B cell (primary cell): ENCODE results near the gene ZNF799. TPM values are rescaled to one million over a fixed set of nuclear protein-coding genes. Genes with fewer than 3 reads are reported as not detected.

Source experiments
- ATAC-seq: fragments of 200-7000 bp; cut with Tn5 transposase; one replicate; pipeline ENCODE4 v1.10.0; 2021; ENCODE audit warnings: low read depth, mild to moderate bottlenecking, moderate number of reproducible peaks, moderate library complexity
- CTCF ChIA-PET: fragments of 350-600 bp; sonication (Branson Sonifier 250); formaldehyde crosslinking; loops from one replicate; lab custom pipeline; 2021; ENCODE audit warnings: antibody characterized with exemption, inconsistent platforms; lab: Charles Lee
- POLR2A ChIA-PET: fragments of 350-600 bp; sonication (Branson Sonifier 250); formaldehyde crosslinking; loops from one replicate; lab custom pipeline; 2021; ENCODE audit warnings: antibody characterized with exemption; lab: Charles Lee
- DNase-seq: peaks from one replicate; pipeline ENCODE4 v3.0.0; 2013
- H2AFZ ChIP-seq: 2 replicates; pipeline ENCODE4 v1.6.1; 2012; ENCODE audit warnings: mild to moderate bottlenecking, low read depth, low read length; ENCODE audit not compliant: insufficient read depth, poor library complexity, severe bottlenecking
- H3K27ac ChIP-seq, 2 donors: 1 replicate in 1 of 2; 2 replicates in 1 of 2; pipeline ENCODE4 v1.5.1; 2012 to 2013; ENCODE audit warnings: low read length in 2 of 2, mild to moderate bottlenecking in 2 of 2, moderate library complexity in 1 of 2
- H3K27me3 ChIP-seq, 4 experiments: fragments of 200-600 bp in 1 of 4; sonication (generic) in 1 of 4; replicated peaks in 1 of 4; 1 replicate in 2 of 4; 2 replicates in 2 of 4; pipeline versions ENCODE4 v1.6.1 to v1.7.0; 2013 to 2016; ENCODE audit warnings: low read length in 3 of 4, mild to moderate bottlenecking in 2 of 4, mixed read lengths in 1 of 4, moderate library complexity in 1 of 4; ENCODE audit not compliant: insufficient read depth in 4 of 4, control insufficient read depth in 3 of 4; ENCODE audit errors: control extremely low read depth in 1 of 4
- H3K36me3 ChIP-seq, 2 experiments: replicated peaks in 1 of 2; 1 replicate in 1 of 2; 2 replicates in 1 of 2; pipeline versions ENCODE4 v1.6.1 to v1.7.1; 2013; ENCODE audit warnings: low read length in 1 of 2; ENCODE audit not compliant: insufficient read depth in 2 of 2, control insufficient read depth in 1 of 2; ENCODE audit errors: control extremely low read depth in 1 of 2, extremely low read depth in 1 of 2
- H3K4me1 ChIP-seq, 2 donors: fragments of 200-600 bp in 1 of 2; sonication (generic) in 1 of 2; 1 replicate in 1 of 2; 2 replicates in 1 of 2; pipeline versions ENCODE4 v1.5.1 to v1.6.1; 2013 to 2017; ENCODE audit warnings: low read length in 2 of 2; ENCODE audit not compliant: control insufficient read depth in 2 of 2, insufficient read depth in 2 of 2
- H3K4me2 ChIP-seq: replicated peaks from 2 replicates; pipeline ENCODE3; 2012; ENCODE audit warnings: mild to moderate bottlenecking, low read depth, low read length; ENCODE audit not compliant: poor library complexity, severe bottlenecking
- H3K4me3 ChIP-seq, 5 experiments: fragments of 200-600 bp in 1 of 5; sonication (generic) in 1 of 5; 1 replicate in 3 of 5; 2 replicates in 2 of 5; pipeline versions ENCODE4 v1.5.1 to v1.7.0; 2011 to 2016; ENCODE audit warnings: low read length in 4 of 5, mild to moderate bottlenecking in 4 of 5, low read depth in 2 of 5, control low read depth in 1 of 5, moderate library complexity in 1 of 5; ENCODE audit not compliant: insufficient read depth in 1 of 5; ENCODE audit errors: control extremely low read depth in 1 of 5, extremely low read depth in 1 of 5
- H3K79me2 ChIP-seq: fragments of 200-600 bp; sonication (generic); one replicate; pipeline ENCODE4 v1.6.0; 2016; ENCODE audit warnings: low read length; ENCODE audit not compliant: control insufficient read depth, insufficient read depth
- H3K9ac ChIP-seq: fragments of 200-600 bp; sonication (generic); 2 replicates; pipeline ENCODE4 v1.6.1; 2017; ENCODE audit warnings: mild to moderate bottlenecking, low read length, moderate library complexity
- H3K9me3 ChIP-seq, 3 donors: one replicate each; pipeline versions ENCODE4 v1.6.1 to v1.7.1; 2013; ENCODE audit warnings: low read length in 2 of 3; ENCODE audit not compliant: control insufficient read depth in 2 of 3, insufficient read depth in 1 of 3; ENCODE audit errors: control extremely low read depth in 1 of 3
- H4K20me1 ChIP-seq: 2 replicates; pipeline ENCODE4 v1.6.0; 2012; ENCODE audit warnings: mild to moderate bottlenecking, low read length; ENCODE audit not compliant: insufficient read depth, control insufficient read depth, poor library complexity, severe bottlenecking
- H3K27ac Mint-ChIP-seq: one replicate; pipeline ENCODE4 v1.8.0; 2021; ENCODE audit warnings: mixed read lengths
- H3K27me3 Mint-ChIP-seq: one replicate; pipeline ENCODE4 v1.8.0; 2021; ENCODE audit warnings: mixed read lengths
- H3K4me1 Mint-ChIP-seq: one replicate; pipeline ENCODE4 v1.8.0; 2021; ENCODE audit warnings: mixed read lengths
- H3K4me3 Mint-ChIP-seq: one replicate; pipeline ENCODE4 v1.8.0; 2021; ENCODE audit warnings: mixed read lengths
- H3K9me3 Mint-ChIP-seq: one replicate; pipeline ENCODE4 v1.8.0; 2022; ENCODE audit warnings: mixed read lengths; ENCODE audit not compliant: insufficient read depth
- CTCF ChIP-seq: fragments of 200-600 bp; IDR thresholded peaks from one replicate; pipeline ENCODE4 v1.8.0; 2022; ENCODE audit warnings: antibody characterized with exemption, mild to moderate bottlenecking
- EZH2 ChIP-seq: IDR thresholded peaks from 2 replicates; pipeline ENCODE4 v1.6.1; 2012; ENCODE audit warnings: borderline replicate concordance, low read depth, mild to moderate bottlenecking, moderate library complexity, low read length; ENCODE audit not compliant: insufficient read depth, poor library complexity, severe bottlenecking
- WGBS: methylation state at CpG from one replicate; pipeline ENCODE4 v1.1.5; 2013; ENCODE audit warnings: missing lambda C conversion rate; ENCODE audit not compliant: insufficient coverage; 5-methylcytosine and 5-hydroxymethylcytosine counted together
- intact Hi-C: fragments of 100-400 bp; cut with micrococcal nuclease; formaldehyde crosslinking; loops from one replicate; pipeline ENCODE4 v1.10.0; 2022
- polyA plus RNA-seq: library from polyadenylated mRNA; depleted of rRNA; stranded (reverse); fragments of >200 nt; gene quantifications from 2 replicates; pipeline ENCODE4 v1.2.3, GENCODE V29; 2012
- total RNA-seq, 2 donors: library from RNA; stranded (reverse); fragments of 120-200 nt in 1 of 2; gene quantifications; 1 replicate in 1 of 2; 2 replicates in 1 of 2; pipeline versions ENCODE4 v1.2.3 to v1.2.4, GENCODE V29; 2013 to 2022

Gene ZNF799
- total and polyA plus RNA-seq, 2 donors (not counting 1 experiment from before 2014, with no cell fraction given): 3.7 to 10.5 TPM

GRCh38 chr19:12448808-12449207 lies 47.7 kb upstream of the ZNF799 start:
- H3K9me3 Mint-ChIP-seq: peaks cover 19% of the 10 kb centered on the region
- no peak overlapping the region for H3K4me3 ChIP-seq
- no peaks in the 10 kb centered on the region for H3K79me2 ChIP-seq
- no peaks in the 10 kb centered on the region for H3K27me3 Mint-ChIP-seq
- H3K4me3 Mint-ChIP-seq: no peak overlapping the region
- no peak overlapping the region for H3K4me2 ChIP-seq
- no peaks in the 10 kb centered on the region for H3K27me3 ChIP-seq
- ChIA-PET CTCF (no interaction called here), POLR2A (no interaction called here)
- WGBS: 70% methylated on average over 2 of the region's 2 CpGs
- H3K27ac Mint-ChIP-seq: no peak overlapping the region
- no peak for ATAC-seq
- H2AFZ ChIP-seq: no peak overlapping the region
- H3K9ac ChIP-seq: no peak overlapping the region
- H3K9me3 ChIP-seq: peaks cover 0 to 48% (median 19%) of the 10 kb centered on the region in 3 donors
- H3K4me1 Mint-ChIP-seq: no peaks in the 10 kb centered on the region
- H3K36me3 ChIP-seq: no peaks in the 10 kb centered on the region
- DNase-seq: no peak
- intact Hi-C loops: no loop called here
- H3K27ac ChIP-seq: no peak overlapping the region
- TF ChIP-seq EZH2 (no peak), CTCF (no peak)
- no peaks in the 10 kb centered on the region for H3K4me1 ChIP-seq
- H4K20me1 ChIP-seq: no peaks in the 10 kb centered on the region

DNA sequence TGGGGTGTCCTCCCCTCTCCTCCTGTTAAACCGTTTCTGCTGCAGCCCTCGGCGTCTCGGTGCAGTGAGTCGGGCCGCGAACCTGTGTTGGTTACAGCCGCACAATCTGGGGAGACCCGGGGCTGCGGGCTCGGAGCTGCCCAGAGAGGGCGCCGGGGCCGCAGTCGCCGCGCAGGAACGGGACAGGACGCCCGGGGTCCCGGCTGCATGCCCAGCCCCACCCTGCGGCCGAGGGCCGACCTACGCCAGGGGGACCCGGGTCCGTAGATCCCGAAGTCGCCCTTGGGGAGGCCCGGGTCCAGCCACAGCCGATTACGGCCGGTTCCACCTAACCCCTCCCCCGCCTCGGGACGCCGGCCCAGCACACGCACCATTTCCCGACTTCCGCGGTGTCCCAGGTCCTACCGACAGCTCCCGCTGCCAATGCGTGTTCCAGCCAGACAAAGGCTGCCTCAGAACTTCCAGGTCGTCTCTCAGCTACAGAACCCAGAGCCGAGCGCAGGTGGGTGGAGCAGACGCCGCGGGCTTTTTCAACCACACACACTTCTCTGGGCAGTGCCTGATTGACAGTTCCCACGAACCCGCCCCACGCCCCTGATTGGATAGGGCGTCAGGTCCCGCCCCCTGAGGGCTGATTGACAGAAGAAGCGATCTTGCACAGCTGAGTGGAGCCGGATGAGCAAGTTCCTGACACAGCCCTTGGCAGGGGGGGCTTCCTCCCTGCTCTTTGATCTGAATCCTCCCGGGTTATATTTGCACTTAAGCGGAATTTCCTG lies 39.7 kb upstream of the ZNF799 start, which contains the start of gene ZNF443:
Gene ZNF443 (minus strand): TSS at position 481 of the 776 bp plus-strand sequence. CDS start 107 bp downstream, at position 374.
- H3K27me3 Mint-ChIP-seq: no peaks in the 10 kb centered on the region
- H3K4me1 ChIP-seq: peaks cover 3 to 10% of the 10 kb centered on the region in 2 donors

More for the DNA sequence above, 39.7 kb upstream of the ZNF799 start, which contains the start of gene ZNF443:
- H2AFZ ChIP-seq: peak within 1 kb of the TSS; percentile 91
- H3K36me3 ChIP-seq: no peaks in the 10 kb centered on the region
- CTCF ChIA-PET: interaction anchor here (0.7 kb wide), 1 partner anchor 1788 kb away, joined by 4 read pairs; no protein-coding TSS in a partner anchor
- WGBS: under 1% methylated on average over 55 of the region's 59 CpGs
- no peaks in the 10 kb centered on the region for H4K20me1 ChIP-seq
- no peaks in the 10 kb centered on the region for H3K27me3 ChIP-seq
- DNase-seq: peak; percentile 97
- peaks cover 0 to 17% (median 3%) of the 10 kb centered on the region in 3 donors for H3K9me3 ChIP-seq
- TF ChIP-seq CTCF (no peak), EZH2 (no peak)
- peaks cover 8% of the 10 kb centered on the region for H3K79me2 ChIP-seq
- Mint-ChIP-seq H3K4me1 (peaks cover 24% of the 10 kb centered on the region), H3K27ac (peak within 1 kb of the TSS; percentile 92), H3K9me3 (peaks cover 8% of the 10 kb centered on the region), H3K4me3 (peak within 1 kb of the TSS; percentile 99)
- H3K9ac ChIP-seq: peak within 1 kb of the TSS; percentile 81
- H3K27ac ChIP-seq: peak within 1 kb of the TSS; percentile 47 to 68
- peak within 1 kb of the TSS; percentile 57 to 91 (median 86) for H3K4me3 ChIP-seq
- ATAC-seq: peak; percentile 97
- POLR2A ChIA-PET: interaction anchor here (0.7 to 1.5 kb wide), 2 partner anchors 30 to 76 kb away, joined by 4 read pairs; partner anchors contain the start of gene ZNF442
- peak within 1 kb of the TSS; percentile 86 for H3K4me2 ChIP-seq
- intact Hi-C loops: loop anchor here (1.0 to 5.0 kb wide), 6 partner anchors 40 to 227 kb away; partner anchors contain the start of genes MAN2B1, WDR83, ZNF44 and ZNF442
